Inflammatory macrophage treated with lipopolysaccharide for 4 hours (primary cell): ENCODE results near the gene TLE3.
A peak's percentile ranks its signal among the peaks of the same experiment; 100 is the strongest.

Source experiments
- DNase-seq: peaks from one replicate; pipeline ENCODE4 v3.0.0-alpha.2; 2020

The TLE3 gene

DNA sequence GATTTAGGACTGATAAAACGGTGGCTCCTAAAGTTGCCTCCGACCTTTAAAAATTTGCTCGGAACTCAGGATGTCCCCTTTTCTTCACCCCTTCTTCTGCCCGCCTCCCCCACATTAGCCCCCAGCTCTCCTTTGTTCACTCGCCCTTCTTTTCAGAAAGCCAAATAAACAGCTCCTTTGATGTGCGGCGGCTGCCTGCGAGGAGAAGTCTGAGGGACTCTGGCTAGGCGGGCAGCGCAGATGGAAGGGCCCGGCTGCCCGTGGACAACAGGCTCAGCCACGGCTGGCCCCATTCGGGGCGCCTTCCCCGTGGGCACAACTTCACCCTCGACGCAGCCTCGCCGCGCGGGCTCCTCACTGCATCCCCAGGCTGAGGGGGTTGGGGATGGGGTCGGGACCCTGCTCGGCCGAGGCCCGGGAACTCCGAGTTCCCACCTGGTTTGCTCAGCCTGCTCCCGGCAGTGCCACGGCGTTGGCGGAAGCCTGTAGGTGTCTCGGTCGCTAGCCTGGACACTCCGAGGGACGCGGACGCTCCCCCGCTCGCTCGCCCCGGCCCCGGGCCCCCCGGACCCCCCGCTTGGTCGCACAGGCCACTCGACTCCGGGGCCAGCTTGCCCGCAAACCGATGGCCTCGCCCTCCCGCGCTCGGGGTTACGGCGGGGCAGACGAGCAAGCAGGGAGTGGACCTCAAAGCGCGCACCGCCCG, 897 bp upstream of the TLE3 start:
- DNase-seq: peak; percentile 37

GRCh38 chr15:70098153-70098460, 390 bp upstream of the TLE3 start:
- DNase-seq: no peak

DNA sequence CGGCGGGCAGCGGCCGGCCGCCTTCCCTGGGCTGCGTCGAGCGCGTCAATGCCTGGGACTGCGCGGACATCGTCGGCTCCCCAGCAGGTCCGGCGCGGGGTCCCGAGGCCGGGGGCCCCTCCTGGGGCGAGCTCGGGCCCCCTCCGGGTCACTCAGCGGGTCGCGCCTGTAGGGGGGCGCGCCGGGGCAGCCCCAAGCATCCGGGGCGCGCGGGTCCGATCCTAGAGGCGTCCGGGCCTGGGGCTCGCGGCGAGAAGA, 725 bp downstream of the TLE3 start:
- DNase-seq: no peak

- peak; percentile 25 for DNase-seq
Observed at GRCh38 chr15:70096215-70097062, 1.3 kb downstream of the TLE3 start.

GRCh38 chr15:70095408-70096214, 2.1 kb downstream of the TLE3 start:
- DNase-seq: peak; percentile 42

DNA sequence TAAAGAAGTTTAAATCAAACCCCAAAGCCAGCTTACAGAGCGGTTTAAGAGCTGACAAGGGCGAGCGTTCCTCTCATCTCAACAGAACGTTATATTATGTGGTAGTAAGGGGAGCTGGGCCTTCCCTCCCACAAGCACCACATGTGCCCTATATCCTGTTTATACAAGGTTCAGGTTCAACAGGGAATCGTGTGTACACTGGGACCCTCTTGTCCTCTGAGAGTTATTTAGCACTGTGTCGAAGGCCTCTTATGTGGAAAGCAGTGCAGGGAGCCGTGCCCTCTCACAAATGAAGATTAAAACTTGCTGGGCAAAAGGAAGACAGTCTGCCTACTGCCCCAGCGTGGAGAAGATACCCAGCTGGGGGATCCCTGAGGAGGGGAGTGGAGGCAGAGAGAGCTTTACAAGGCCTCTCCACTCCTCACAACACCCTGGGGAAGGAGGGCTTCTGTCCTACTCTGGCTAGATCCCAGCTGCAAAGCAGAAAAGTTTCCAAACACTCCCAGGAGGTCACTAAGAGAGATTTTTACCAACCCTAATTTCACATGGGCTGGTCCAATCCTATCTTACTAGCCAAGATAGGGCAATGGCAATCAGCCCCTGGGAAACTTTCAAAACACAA, 2.9 kb downstream of the TLE3 start:
- no peak for DNase-seq

DNA sequence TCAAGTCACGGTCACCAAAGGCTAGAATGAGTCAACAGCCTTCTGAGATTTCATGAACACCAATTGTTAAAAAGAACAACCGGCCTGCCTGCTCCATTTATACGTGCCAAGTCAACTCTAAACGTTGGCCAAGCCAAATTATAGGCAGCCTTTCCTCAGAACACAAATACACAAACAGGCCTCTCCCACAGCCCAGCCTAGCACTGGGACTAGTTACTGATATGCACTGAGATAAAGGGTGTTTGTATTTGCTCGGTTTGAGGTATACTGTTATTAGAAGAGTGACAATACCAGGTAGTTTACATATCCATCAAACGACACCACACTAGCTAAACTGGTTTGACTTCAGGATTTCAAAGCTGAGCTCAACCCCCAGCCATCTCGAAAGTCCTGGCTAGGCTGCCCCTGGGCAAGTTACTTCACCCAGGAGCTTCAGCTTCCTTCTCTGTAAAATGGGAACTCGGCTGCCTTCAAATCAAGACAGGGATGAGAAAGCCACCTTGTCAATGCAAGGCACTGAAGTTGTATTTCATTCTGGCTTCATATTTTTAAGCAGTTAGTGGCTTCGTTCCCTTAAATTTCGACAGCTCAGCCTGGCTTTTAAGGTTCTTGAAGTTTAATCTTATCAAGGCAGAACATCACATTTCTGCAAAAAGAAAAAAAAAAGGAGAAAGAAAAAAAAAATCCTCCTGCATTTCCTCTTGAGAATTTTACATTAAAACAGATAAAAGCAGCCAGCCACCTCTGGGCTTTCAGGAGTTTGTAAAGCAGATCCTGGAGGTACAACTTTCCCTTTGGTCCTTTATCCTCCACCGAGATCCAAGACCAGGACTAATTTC, 4.0 kb downstream of the TLE3 start:
- peak; percentile 37 for DNase-seq

- DNase-seq: no peak
Observed at GRCh38 chr15:70093070-70093469, 4.6 kb downstream of the TLE3 start.

DNA sequence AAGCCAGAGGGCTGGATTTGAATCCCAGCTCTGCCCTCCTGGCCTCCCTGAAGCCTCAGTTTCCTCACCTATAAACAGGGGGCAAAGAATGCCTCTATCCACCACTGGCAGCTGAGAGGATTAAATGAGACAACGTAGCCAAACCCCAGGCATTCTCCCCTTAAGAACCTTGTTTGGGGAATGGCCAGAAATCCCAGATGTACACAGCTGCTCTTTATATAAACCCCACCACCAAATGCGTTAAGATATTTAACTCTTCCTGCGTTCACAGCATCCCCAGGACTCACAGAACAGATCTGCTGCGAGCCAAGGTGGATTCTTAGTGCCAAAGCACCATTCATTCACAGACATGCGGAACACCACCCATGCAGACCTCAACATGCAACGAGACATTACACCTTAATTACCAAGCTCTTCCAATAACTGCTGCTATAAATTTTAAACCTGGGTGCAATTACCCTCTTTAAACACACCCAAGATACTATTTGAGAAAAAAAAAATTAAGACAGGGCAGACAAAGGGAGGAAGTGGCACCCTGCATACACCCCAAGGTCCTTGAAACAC, 5.2 kb downstream of the TLE3 start:
- DNase-seq: no peak

GRCh38 chr15:70091726-70092463, 5.8 kb downstream of the TLE3 start:
- no peak for DNase-seq

- DNase-seq: peak; percentile 60
Observed at GRCh38 chr15:70090436-70091296, 7.1 kb downstream of the TLE3 start.

DNA sequence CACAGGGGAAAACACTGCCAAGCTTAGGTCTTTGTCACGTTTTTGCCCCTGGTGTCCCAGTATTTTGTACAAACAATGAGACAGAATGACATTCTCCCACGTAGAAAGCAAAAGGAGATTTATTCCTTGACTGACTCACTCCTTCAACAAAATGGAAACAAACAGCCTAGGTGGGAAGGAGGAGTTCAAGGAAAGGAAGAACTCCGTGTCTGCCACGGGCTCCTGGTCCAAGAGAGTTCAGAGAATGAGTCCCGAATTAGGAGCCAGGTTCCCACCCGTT, 8.1 kb downstream of the TLE3 start:
- no peak for DNase-seq

DNA sequence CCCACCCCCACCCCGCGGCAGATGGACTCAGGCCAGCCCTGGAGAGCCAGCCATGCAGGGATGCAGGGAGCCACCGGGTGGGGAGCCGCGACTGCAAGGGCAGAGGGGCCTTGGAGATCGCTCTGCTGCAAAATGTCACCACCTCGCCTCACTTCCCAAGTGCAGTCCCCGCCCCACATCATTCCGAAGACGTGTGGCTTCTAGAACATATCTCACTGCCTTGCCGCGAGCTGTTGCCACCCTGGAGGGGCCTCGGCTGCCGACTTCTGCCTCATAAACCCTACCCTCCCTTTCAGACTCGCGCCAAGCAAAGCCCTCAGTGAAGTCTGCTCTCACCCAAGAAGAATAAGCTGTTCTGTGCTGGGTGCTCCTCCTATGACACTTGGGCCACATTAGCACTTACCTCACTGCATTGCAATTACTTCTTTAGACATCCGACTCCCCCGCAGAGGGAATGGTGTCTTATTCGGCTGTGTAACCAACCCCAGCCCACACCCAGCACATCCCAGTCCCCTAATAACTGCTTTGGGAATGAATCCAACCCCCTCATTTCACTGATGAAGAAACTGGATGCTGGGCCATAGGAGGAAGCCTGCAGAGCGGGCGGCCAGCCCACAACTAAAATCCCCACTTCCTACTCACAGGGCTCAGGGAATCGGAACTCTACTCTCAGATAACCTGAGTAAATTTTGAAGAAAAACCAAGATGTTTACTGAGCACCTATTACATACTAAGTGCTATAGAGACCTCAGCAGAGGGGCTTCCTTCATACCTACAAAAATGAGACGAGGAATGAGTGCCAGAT, 8.6 kb downstream of the TLE3 start:
- DNase-seq: peak; percentile 72

DNA sequence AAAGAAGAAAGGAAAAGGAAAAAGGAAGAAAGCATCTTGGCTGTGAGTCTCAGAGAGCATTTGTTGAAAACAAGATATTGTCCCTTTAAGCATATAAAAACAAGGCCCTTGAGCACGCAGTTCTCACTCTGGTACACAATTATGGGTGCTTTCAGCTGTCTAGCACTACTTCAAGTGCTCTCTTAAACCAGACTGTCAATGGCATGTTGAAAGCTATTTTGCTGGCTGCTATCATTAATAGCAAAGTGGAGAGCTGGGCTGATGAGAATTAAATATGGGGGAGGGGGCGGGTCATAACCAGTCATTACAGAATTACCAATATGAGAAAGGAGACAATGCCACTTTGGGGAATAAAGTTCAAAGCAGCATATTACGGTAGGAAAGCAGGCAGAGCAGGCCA, 9.3 kb downstream of the TLE3 start:
- DNase-seq: no peak

GRCh38 chr15:70087708-70088352, 9.9 kb downstream of the TLE3 start:
- DNase-seq: no peak

GRCh38 chr15:70086636-70087035, 11.1 kb downstream of the TLE3 start:
- peak; percentile 78 for DNase-seq

DNA sequence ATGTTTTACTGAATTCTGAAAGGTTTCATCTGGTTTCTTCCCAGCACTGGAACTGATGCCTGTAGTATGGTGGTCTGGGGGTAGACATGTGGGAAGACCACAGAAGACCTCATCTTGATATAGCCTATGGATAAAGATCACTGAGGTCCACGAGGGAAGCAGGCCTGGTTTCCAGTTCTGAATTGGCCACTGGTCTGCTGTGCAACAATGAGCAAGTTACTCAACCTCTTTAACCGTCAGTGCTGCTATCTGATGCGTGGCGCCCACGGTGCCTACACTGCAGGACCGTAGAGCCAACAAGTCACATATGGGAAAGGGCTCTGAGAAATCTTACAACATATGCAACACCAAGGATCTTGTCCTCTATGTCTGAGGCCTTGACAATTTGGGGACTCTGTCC, 13.3 kb downstream of the TLE3 start:
- DNase-seq: no peak

GRCh38 chr15:70083946-70084345, 13.8 kb downstream of the TLE3 start:
- no peak for DNase-seq

- DNase-seq: no peak
Observed at GRCh38 chr15:70083418-70083817, 14.3 kb downstream of the TLE3 start.
